ENCODE data around the gene FAHD1.

Gene FAHD1

GRCh38 chr16:1800701-1801100 lies 26.3 kb upstream of the FAHD1 start:
- no peaks in the 10 kb centered on the region for H3K9me3 ChIP-seq (ENCODE audit: control insufficient read depth in 1 of 2, low read length in 2 of 2)
- H3K27me3 ChIP-seq (ENCODE audit: control insufficient read depth in 1 of 2, insufficient read depth in 2 of 2, low read length in 2 of 2), result no peaks in the 10 kb centered on the region
- no peak overlapping the region for H3K9ac ChIP-seq (ENCODE audit: low read depth in 1 of 2, low read length in 2 of 2)
- no peak overlapping the region for H3K27ac ChIP-seq (ENCODE audit: low read depth, low read length)
- no peaks in the 10 kb centered on the region for H3K4me1 ChIP-seq (ENCODE audit: control insufficient read depth in 1 of 2, insufficient read depth in 2 of 2, low read length in 2 of 2)
- no peak overlapping the region for H3K4me3 ChIP-seq (ENCODE audit: low read depth in 1 of 2, low read length in 2 of 2)
- H3K36me3 ChIP-seq (ENCODE audit: control insufficient read depth in 1 of 2, insufficient read depth in 2 of 2, low read length in 2 of 2), result peaks cover 0 to 5% of the 10 kb centered on the region in 2 donors

GRCh38 chr16:1807626-1808025 lies 19.4 kb upstream of the FAHD1 start:
- Histone ChIP-seq H3K9me3 (ENCODE audit: control insufficient read depth in 1 of 2, low read length in 2 of 2) (no peaks in the 10 kb centered on the region), H3K27me3 (ENCODE audit: control insufficient read depth in 1 of 2, insufficient read depth in 2 of 2, low read length in 2 of 2) (no peaks in the 10 kb centered on the region), H3K36me3 (ENCODE audit: control insufficient read depth in 1 of 2, insufficient read depth in 2 of 2, low read length in 2 of 2) (peaks cover 10 to 31% of the 10 kb centered on the region in 2 donors), H3K9ac (ENCODE audit: low read depth in 1 of 2, low read length in 2 of 2) (no peak overlapping the region), H3K4me3 (ENCODE audit: low read depth in 1 of 2, low read length in 2 of 2) (no peak overlapping the region), H3K4me1 (ENCODE audit: control insufficient read depth in 1 of 2, insufficient read depth in 2 of 2, low read length in 2 of 2) (peaks cover 0 to under 1% of the 10 kb centered on the region in 2 donors), H3K27ac (ENCODE audit: low read depth, low read length) (no peak overlapping the region)

- H3K27ac ChIP-seq (ENCODE audit: low read depth, low read length), result no peak overlapping the region
- H3K4me1 ChIP-seq (ENCODE audit: control insufficient read depth in 1 of 2, insufficient read depth in 2 of 2, low read length in 2 of 2), result peaks cover 0 to 5% of the 10 kb centered on the region in 2 donors
- H3K9ac ChIP-seq (ENCODE audit: low read depth in 1 of 2, low read length in 2 of 2), result no peak overlapping the region
- H3K36me3 ChIP-seq (ENCODE audit: control insufficient read depth in 1 of 2, insufficient read depth in 2 of 2, low read length in 2 of 2), result peaks cover 10 to 33% of the 10 kb centered on the region in 2 donors
- no peaks in the 10 kb centered on the region for H3K9me3 ChIP-seq (ENCODE audit: control insufficient read depth in 1 of 2, low read length in 2 of 2)
- H3K27me3 ChIP-seq (ENCODE audit: control insufficient read depth in 1 of 2, insufficient read depth in 2 of 2, low read length in 2 of 2), result no peaks in the 10 kb centered on the region
- no peak overlapping the region for H3K4me3 ChIP-seq (ENCODE audit: low read depth in 1 of 2, low read length in 2 of 2)
Measured at GRCh38 chr16:1808691-1809090, 18.3 kb upstream of the FAHD1 start.

- H3K27me3 ChIP-seq (ENCODE audit: control insufficient read depth in 1 of 2, insufficient read depth in 2 of 2, low read length in 2 of 2), result no peaks in the 10 kb centered on the region
- no peak overlapping the region for H3K9ac ChIP-seq (ENCODE audit: low read depth in 1 of 2, low read length in 2 of 2)
- peaks cover 10 to 35% of the 10 kb centered on the region in 2 donors for H3K36me3 ChIP-seq (ENCODE audit: control insufficient read depth in 1 of 2, insufficient read depth in 2 of 2, low read length in 2 of 2)
- H3K4me1 ChIP-seq (ENCODE audit: control insufficient read depth in 1 of 2, insufficient read depth in 2 of 2, low read length in 2 of 2), result peaks cover 0 to 5% of the 10 kb centered on the region in 2 donors
- no peak overlapping the region for H3K27ac ChIP-seq (ENCODE audit: low read depth, low read length)
- no peak overlapping the region for H3K4me3 ChIP-seq (ENCODE audit: low read depth in 1 of 2, low read length in 2 of 2)
- H3K9me3 ChIP-seq (ENCODE audit: control insufficient read depth in 1 of 2, low read length in 2 of 2), result no peaks in the 10 kb centered on the region
Measured at GRCh38 chr16:1809281-1809801, 17.7 kb upstream of the FAHD1 start.

GRCh38 chr16:1810106-1810505 lies 16.9 kb upstream of the FAHD1 start:
- Histone ChIP-seq H3K27ac (ENCODE audit: low read depth, low read length) (no peak overlapping the region), H3K9ac (ENCODE audit: low read depth in 1 of 2, low read length in 2 of 2) (no peak overlapping the region), H3K36me3 (ENCODE audit: control insufficient read depth in 1 of 2, insufficient read depth in 2 of 2, low read length in 2 of 2) (peaks cover 13 to 37% of the 10 kb centered on the region in 2 donors), H3K27me3 (ENCODE audit: control insufficient read depth in 1 of 2, insufficient read depth in 2 of 2, low read length in 2 of 2) (no peaks in the 10 kb centered on the region), H3K9me3 (ENCODE audit: control insufficient read depth in 1 of 2, low read length in 2 of 2) (no peaks in the 10 kb centered on the region), H3K4me1 (ENCODE audit: control insufficient read depth in 1 of 2, insufficient read depth in 2 of 2, low read length in 2 of 2) (peaks cover 0 to 5% of the 10 kb centered on the region in 2 donors), H3K4me3 (ENCODE audit: low read depth in 1 of 2, low read length in 2 of 2) (no peak overlapping the region)

- Histone ChIP-seq H3K9ac (ENCODE audit: low read depth in 1 of 2, low read length in 2 of 2) (no peak overlapping the region), H3K27me3 (ENCODE audit: control insufficient read depth in 1 of 2, insufficient read depth in 2 of 2, low read length in 2 of 2) (no peaks in the 10 kb centered on the region), H3K4me3 (ENCODE audit: low read depth in 1 of 2, low read length in 2 of 2) (no peak overlapping the region), H3K36me3 (ENCODE audit: control insufficient read depth in 1 of 2, insufficient read depth in 2 of 2, low read length in 2 of 2) (peaks cover 17 to 38% of the 10 kb centered on the region in 2 donors), H3K9me3 (ENCODE audit: control insufficient read depth in 1 of 2, low read length in 2 of 2) (no peaks in the 10 kb centered on the region), H3K27ac (ENCODE audit: low read depth, low read length) (no peak overlapping the region), H3K4me1 (ENCODE audit: control insufficient read depth in 1 of 2, insufficient read depth in 2 of 2, low read length in 2 of 2) (peaks cover 0 to 5% of the 10 kb centered on the region in 2 donors)
Measured at GRCh38 chr16:1810536-1810935, 16.5 kb upstream of the FAHD1 start.

- H3K9ac ChIP-seq (ENCODE audit: low read depth in 1 of 2, low read length in 2 of 2), result no peak overlapping the region
- peaks cover 0 to 5% of the 10 kb centered on the region in 2 donors for H3K4me1 ChIP-seq (ENCODE audit: control insufficient read depth in 1 of 2, insufficient read depth in 2 of 2, low read length in 2 of 2)
- no peaks in the 10 kb centered on the region for H3K9me3 ChIP-seq (ENCODE audit: control insufficient read depth in 1 of 2, low read length in 2 of 2)
- no peak overlapping the region for H3K4me3 ChIP-seq (ENCODE audit: low read depth in 1 of 2, low read length in 2 of 2)
- H3K27ac ChIP-seq (ENCODE audit: low read depth, low read length), result no peak overlapping the region
- H3K27me3 ChIP-seq (ENCODE audit: control insufficient read depth in 1 of 2, insufficient read depth in 2 of 2, low read length in 2 of 2), result no peaks in the 10 kb centered on the region
- H3K36me3 ChIP-seq (ENCODE audit: control insufficient read depth in 1 of 2, insufficient read depth in 2 of 2, low read length in 2 of 2), result peaks cover 20 to 53% of the 10 kb centered on the region in 2 donors
Measured at GRCh38 chr16:1812732-1813163, 14.3 kb upstream of the FAHD1 start.

GRCh38 chr16:1815461-1815860 lies 11.5 kb upstream of the FAHD1 start:
- Histone ChIP-seq H3K4me3 (ENCODE audit: low read depth in 1 of 2, low read length in 2 of 2) (no peak overlapping the region), H3K9ac (ENCODE audit: low read depth in 1 of 2, low read length in 2 of 2) (no peak overlapping the region), H3K27me3 (ENCODE audit: control insufficient read depth in 1 of 2, insufficient read depth in 2 of 2, low read length in 2 of 2) (no peaks in the 10 kb centered on the region), H3K4me1 (ENCODE audit: control insufficient read depth in 1 of 2, insufficient read depth in 2 of 2, low read length in 2 of 2) (peaks cover 0 to 5% of the 10 kb centered on the region in 2 donors), H3K9me3 (ENCODE audit: control insufficient read depth in 1 of 2, low read length in 2 of 2) (no peaks in the 10 kb centered on the region), H3K27ac (ENCODE audit: low read depth, low read length) (no peak overlapping the region), H3K36me3 (ENCODE audit: control insufficient read depth in 1 of 2, insufficient read depth in 2 of 2, low read length in 2 of 2) (peaks cover 14 to 57% of the 10 kb centered on the region in 2 donors)

GRCh38 chr16:1816396-1817275 lies 10.4 kb upstream of the FAHD1 start:
- Histone ChIP-seq H3K4me1 (ENCODE audit: control insufficient read depth in 1 of 2, insufficient read depth in 2 of 2, low read length in 2 of 2) (peaks cover 0 to 5% of the 10 kb centered on the region in 2 donors), H3K9ac (ENCODE audit: low read depth in 1 of 2, low read length in 2 of 2) (no peak overlapping the region), H3K27me3 (ENCODE audit: control insufficient read depth in 1 of 2, insufficient read depth in 2 of 2, low read length in 2 of 2) (no peaks in the 10 kb centered on the region), H3K36me3 (ENCODE audit: control insufficient read depth in 1 of 2, insufficient read depth in 2 of 2, low read length in 2 of 2) (peaks cover 18 to 62% of the 10 kb centered on the region in 2 donors), H3K4me3 (ENCODE audit: low read depth in 1 of 2, low read length in 2 of 2) (no peak overlapping the region), H3K27ac (ENCODE audit: low read depth, low read length) (no peak overlapping the region), H3K9me3 (ENCODE audit: control insufficient read depth in 1 of 2, low read length in 2 of 2) (no peaks in the 10 kb centered on the region)

- no peak overlapping the region for H3K27ac ChIP-seq (ENCODE audit: low read depth, low read length)
- H3K4me1 ChIP-seq (ENCODE audit: control insufficient read depth in 1 of 2, insufficient read depth in 2 of 2, low read length in 2 of 2), result peaks cover 0 to 5% of the 10 kb centered on the region in 2 donors
- H3K9me3 ChIP-seq (ENCODE audit: control insufficient read depth in 1 of 2, low read length in 2 of 2), result no peaks in the 10 kb centered on the region
- no peaks in the 10 kb centered on the region for H3K27me3 ChIP-seq (ENCODE audit: control insufficient read depth in 1 of 2, insufficient read depth in 2 of 2, low read length in 2 of 2)
- H3K4me3 ChIP-seq (ENCODE audit: low read depth in 1 of 2, low read length in 2 of 2), result no peak overlapping the region
- no peak overlapping the region for H3K9ac ChIP-seq (ENCODE audit: low read depth in 1 of 2, low read length in 2 of 2)
- peaks cover 23 to 67% of the 10 kb centered on the region in 2 donors for H3K36me3 ChIP-seq (ENCODE audit: control insufficient read depth in 1 of 2, insufficient read depth in 2 of 2, low read length in 2 of 2)
Measured at GRCh38 chr16:1817276-1817589, 9.8 kb upstream of the FAHD1 start.
